ENCODE data around the gene NDP. TPM values are rescaled to one million over a fixed set of nuclear protein-coding genes. Genes with fewer than 3 reads are reported as not detected.

Gene NDP
- total RNA-seq, 1 experiment from 2014 or later: not detected

- intact Hi-C loops (cut with micrococcal nuclease): no loop called here
- CTCF ChIA-PET: interaction anchor here (0.7 kb wide), 1 partner anchor 728 kb away, joined by 3 read pairs; no protein-coding TSS in a partner anchor
- TF ChIP-seq CTCF (IDR thresholded peaks at IDR 0.05; ENCODE audit: unreplicated experiment): no peak
Measured at GRCh38 chrX:43998374-43998773, 25.2 kb upstream of the NDP start.

DNA sequence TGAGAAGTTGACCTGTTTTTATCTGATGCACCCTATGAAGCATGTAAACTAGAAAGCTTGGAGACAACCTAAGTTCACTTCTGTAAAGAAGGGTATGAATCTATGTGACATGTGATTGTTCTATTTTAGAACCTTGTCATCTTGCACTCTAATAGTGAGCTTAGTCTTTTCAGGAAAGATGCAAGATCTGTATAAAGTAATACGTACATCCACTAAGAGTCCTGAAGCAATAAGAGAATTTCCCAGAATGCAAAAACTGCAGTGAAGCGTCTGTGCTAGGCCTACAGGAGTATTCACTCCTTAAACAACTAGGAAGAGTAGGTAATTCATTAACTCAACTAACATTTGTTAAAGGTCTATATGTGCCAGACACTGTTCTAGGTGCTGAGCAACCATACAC lies 23.3 kb upstream of the NDP start:
- no TSS peak for BruUV-seq (replicated peaks)
- TF ChIP-seq CTCF (IDR thresholded peaks at IDR 0.05; ENCODE audit: unreplicated experiment): no peak
- Mint-ChIP-seq H3K27me3 (ENCODE audit: insufficient read depth, unreplicated experiment) (peaks cover 48% of the 10 kb centered on the region), H3K4me3 (ENCODE audit: unreplicated experiment) (no peak overlapping the region), H3K36me3 (ENCODE audit: insufficient read depth, unreplicated experiment) (no peaks in the 10 kb centered on the region), H3K27ac (ENCODE audit: low read depth, unreplicated experiment) (no peak overlapping the region), H3K9me3 (ENCODE audit: unreplicated experiment) (no peaks in the 10 kb centered on the region), H3K4me1 (ENCODE audit: insufficient read depth, unreplicated experiment) (no peaks in the 10 kb centered on the region)
- DNase-seq (ENCODE audit: unreplicated experiment): no peak
- ChIA-PET CTCF (no interaction called here), POLR2A (no interaction called here)
- intact Hi-C loops (cut with micrococcal nuclease): no loop called here

More at GRCh38 chrX:43998374-43998773, 25.2 kb upstream of the NDP start:
- no TSS peak for BruUV-seq (replicated peaks)
- no peak for DNase-seq (ENCODE audit: unreplicated experiment)
- POLR2A ChIA-PET: no interaction called here
- H3K9me3 Mint-ChIP-seq (ENCODE audit: unreplicated experiment): no peaks in the 10 kb centered on the region
- H3K36me3 Mint-ChIP-seq (ENCODE audit: insufficient read depth, unreplicated experiment): no peaks in the 10 kb centered on the region
- no peak overlapping the region for H3K27ac Mint-ChIP-seq (ENCODE audit: low read depth, unreplicated experiment)
- H3K27me3 Mint-ChIP-seq (ENCODE audit: insufficient read depth, unreplicated experiment): peaks cover 58% of the 10 kb centered on the region
- H3K4me3 Mint-ChIP-seq (ENCODE audit: unreplicated experiment): no peak overlapping the region
- no peaks in the 10 kb centered on the region for H3K4me1 Mint-ChIP-seq (ENCODE audit: insufficient read depth, unreplicated experiment)

DNA sequence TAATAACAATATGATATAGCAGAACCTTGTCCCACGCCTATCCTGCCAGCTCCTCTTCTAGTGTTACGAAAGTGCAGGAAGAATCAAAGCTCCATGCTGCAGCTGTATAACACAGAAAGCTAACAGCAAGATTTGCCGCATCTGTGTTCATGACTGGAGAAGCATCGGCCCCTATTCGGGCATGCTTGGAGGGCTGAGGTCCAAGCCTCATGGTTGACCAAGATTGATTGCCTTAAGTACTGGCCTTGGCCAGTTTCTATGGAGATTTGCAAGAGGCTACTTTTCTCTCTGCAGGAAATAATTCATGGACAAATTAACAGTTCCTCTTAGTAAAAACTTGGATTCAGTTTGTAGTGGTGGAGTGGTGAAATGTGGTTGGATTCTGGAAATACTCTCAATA lies 12.9 kb upstream of the NDP start:
- Mint-ChIP-seq H3K9me3 (ENCODE audit: unreplicated experiment) (no peaks in the 10 kb centered on the region), H3K4me1 (ENCODE audit: insufficient read depth, unreplicated experiment) (no peaks in the 10 kb centered on the region), H3K27ac (ENCODE audit: low read depth, unreplicated experiment) (no peak overlapping the region), H3K27me3 (ENCODE audit: insufficient read depth, unreplicated experiment) (peaks cover 38% of the 10 kb centered on the region), H3K4me3 (ENCODE audit: unreplicated experiment) (no peak overlapping the region), H3K36me3 (ENCODE audit: insufficient read depth, unreplicated experiment) (no peaks in the 10 kb centered on the region)
- intact Hi-C loops (cut with micrococcal nuclease): no loop called here
- no TSS peak for BruUV-seq (replicated peaks)
- ChIA-PET CTCF (no interaction called here), POLR2A (no interaction called here)
- no peak for DNase-seq (ENCODE audit: unreplicated experiment)
- TF ChIP-seq CTCF (IDR thresholded peaks at IDR 0.05; ENCODE audit: unreplicated experiment): no peak

DNA sequence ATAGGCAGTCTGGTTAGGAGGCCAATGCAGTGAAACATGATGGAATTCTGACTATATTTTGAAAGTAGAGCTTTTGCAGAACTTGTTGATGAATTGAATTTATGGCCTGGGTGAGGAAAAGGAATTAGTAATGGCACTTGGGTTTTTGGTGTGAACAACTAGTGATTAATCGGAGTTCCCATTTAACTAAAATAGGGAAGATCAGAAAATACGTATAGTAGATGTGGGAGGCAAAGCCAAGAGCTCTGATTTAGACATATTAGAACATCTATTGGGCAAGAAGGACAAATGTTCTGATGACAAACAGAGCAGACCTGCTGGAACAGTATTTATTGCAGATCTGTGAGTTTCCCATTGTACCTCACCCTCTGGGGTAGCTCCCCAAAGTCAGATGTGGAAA lies 12.3 kb upstream of the NDP start:
- DNase-seq (ENCODE audit: unreplicated experiment): no peak
- no peak for TF ChIP-seq CTCF (IDR thresholded peaks at IDR 0.05; ENCODE audit: unreplicated experiment)
- Mint-ChIP-seq H3K36me3 (ENCODE audit: insufficient read depth, unreplicated experiment) (no peaks in the 10 kb centered on the region), H3K27ac (ENCODE audit: low read depth, unreplicated experiment) (no peak overlapping the region), H3K4me3 (ENCODE audit: unreplicated experiment) (no peak overlapping the region), H3K9me3 (ENCODE audit: unreplicated experiment) (no peaks in the 10 kb centered on the region), H3K4me1 (ENCODE audit: insufficient read depth, unreplicated experiment) (no peaks in the 10 kb centered on the region), H3K27me3 (ENCODE audit: insufficient read depth, unreplicated experiment) (peaks cover 43% of the 10 kb centered on the region)
- ChIA-PET CTCF (interaction anchor here (0.6 kb wide), 1 partner anchor 15 kb away, joined by 7 read pairs; no protein-coding TSS in a partner anchor), POLR2A (no interaction called here)
- no TSS peak for BruUV-seq (replicated peaks)
- intact Hi-C loops (cut with micrococcal nuclease): no loop called here

All from MCF 10A (cell line).